Measurements from ENCODE around the gene ZBTB16.

The ZBTB16 gene

GRCh38 chr11:114110123-114110522 is 50.6 kb downstream of the ZBTB16 start:
- TF ChIP-seq, protein P1, sequence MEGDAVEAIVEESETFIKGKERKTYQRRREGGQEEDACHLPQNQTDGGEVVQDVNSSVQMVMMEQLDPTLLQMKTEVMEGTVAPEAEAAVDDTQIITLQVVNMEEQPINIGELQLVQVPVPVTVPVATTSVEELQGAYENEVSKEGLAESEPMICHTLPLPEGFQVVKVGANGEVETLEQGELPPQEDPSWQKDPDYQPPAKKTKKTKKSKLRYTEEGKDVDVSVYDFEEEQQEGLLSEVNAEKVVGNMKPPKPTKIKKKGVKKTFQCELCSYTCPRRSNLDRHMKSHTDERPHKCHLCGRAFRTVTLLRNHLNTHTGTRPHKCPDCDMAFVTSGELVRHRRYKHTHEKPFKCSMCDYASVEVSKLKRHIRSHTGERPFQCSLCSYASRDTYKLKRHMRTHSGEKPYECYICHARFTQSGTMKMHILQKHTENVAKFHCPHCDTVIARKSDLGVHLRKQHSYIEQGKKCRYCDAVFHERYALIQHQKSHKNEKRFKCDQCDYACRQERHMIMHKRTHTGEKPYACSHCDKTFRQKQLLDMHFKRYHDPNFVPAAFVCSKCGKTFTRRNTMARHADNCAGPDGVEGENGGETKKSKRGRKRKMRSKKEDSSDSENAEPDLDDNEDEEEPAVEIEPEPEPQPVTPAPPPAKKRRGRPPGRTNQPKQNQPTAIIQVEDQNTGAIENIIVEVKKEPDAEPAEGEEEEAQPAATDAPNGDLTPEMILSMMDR (IDR thresholded peaks at IDR 0.05; ENCODE audit: extremely low read depth, insufficient read depth, missing control alignments): no peak
- in situ Hi-C loops (cut with MboI; ENCODE audit: low pct_unique_long_range_greater_than_20kb, low sequenced_read_pairs, unreplicated experiment): no loop called here
- DNase-seq (ENCODE audit: low spot score): no peak

DNA sequence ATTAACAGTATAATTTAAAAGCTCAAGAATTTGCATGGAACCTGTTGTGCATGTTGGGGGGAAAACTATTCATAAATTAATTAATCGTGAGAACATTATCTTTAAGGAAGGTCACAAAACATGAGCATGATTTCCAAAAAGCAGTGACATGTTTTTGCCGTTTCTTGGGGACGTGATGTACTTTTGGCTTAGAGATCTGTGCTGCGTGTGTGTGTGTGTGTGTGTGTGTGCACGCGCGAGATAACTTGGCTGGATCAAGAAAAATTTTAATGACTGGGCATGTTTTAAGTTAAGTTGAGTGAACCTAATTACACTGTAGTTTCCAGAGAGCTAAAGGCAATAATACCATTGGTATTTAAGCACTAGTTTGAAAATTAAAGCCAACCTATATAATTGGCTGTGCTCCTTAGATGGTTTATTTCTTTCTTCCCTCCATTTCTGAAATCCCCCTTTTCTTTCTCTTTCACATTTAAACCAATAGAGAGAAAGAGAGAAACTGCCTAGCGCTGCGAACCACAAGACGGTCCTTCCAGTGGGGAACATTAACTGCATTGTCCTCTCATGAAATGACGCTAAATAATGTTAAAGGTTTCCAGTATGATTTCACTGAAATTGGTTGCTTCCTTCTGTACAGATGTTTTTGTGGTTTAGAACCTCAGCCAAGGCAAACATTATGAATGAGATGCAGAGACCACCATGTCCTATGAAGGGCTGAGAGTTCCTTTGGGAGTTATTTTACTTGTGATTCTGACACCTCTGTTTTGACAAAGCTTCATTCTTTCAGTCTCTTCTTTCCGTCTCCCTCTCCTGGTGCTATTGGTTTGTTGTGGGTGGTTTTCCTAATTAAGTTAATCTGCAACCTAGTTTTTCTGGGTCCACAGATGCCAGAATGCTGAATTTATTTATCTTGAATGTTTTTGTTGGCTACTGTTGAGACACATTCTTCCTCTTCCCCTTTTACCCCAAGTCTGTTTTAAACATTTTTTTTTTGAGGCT is 51.7 kb downstream of the ZBTB16 start:
- TF ChIP-seq, protein P1 (IDR thresholded peaks at IDR 0.05; ENCODE audit: extremely low read depth, insufficient read depth, missing control alignments): no peak
- in situ Hi-C loops (cut with MboI; ENCODE audit: low pct_unique_long_range_greater_than_20kb, low sequenced_read_pairs, unreplicated experiment): no loop called here
- no peak for DNase-seq (ENCODE audit: low spot score)

- no peak for DNase-seq (ENCODE audit: low spot score)
- TF ChIP-seq, protein P1 (IDR thresholded peaks at IDR 0.05; ENCODE audit: extremely low read depth, insufficient read depth, missing control alignments): no peak
- in situ Hi-C loops (cut with MboI; ENCODE audit: low pct_unique_long_range_greater_than_20kb, low sequenced_read_pairs, unreplicated experiment): no loop called here
These were observed 56.0 kb downstream of the ZBTB16 start for GRCh38 chr11:114115451-114115928.

GRCh38 chr11:114116357-114116756 is 56.8 kb downstream of the ZBTB16 start:
- no peak for DNase-seq (ENCODE audit: low spot score)
- TF ChIP-seq, protein P1 (IDR thresholded peaks at IDR 0.05; ENCODE audit: extremely low read depth, insufficient read depth, missing control alignments): no peak
- in situ Hi-C loops (cut with MboI; ENCODE audit: low pct_unique_long_range_greater_than_20kb, low sequenced_read_pairs, unreplicated experiment): no loop called here

DNA sequence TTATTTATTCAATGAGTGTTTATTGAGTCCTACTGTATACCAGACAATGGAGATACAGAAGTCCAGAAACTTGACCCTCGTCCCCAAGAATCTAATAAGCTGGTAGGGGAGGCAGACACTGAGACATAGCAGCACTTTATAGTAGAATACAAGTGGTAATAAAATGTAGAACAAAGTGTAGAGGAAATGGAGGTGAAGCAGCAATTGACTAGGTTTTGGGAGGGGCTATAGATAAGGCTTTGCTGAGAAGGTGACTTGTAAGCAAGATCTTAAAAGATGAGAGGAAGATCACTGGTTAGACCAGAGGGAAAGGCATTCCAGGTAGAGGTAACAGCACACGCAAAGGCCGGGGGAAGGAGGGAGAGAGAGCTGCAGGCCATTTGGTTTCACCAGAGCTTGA is 57.3 kb downstream of the ZBTB16 start:
- DNase-seq (ENCODE audit: low spot score): no peak
- TF ChIP-seq, protein P1 (IDR thresholded peaks at IDR 0.05; ENCODE audit: extremely low read depth, insufficient read depth, missing control alignments): no peak
- in situ Hi-C loops (cut with MboI; ENCODE audit: low pct_unique_long_range_greater_than_20kb, low sequenced_read_pairs, unreplicated experiment): no loop called here

DNA sequence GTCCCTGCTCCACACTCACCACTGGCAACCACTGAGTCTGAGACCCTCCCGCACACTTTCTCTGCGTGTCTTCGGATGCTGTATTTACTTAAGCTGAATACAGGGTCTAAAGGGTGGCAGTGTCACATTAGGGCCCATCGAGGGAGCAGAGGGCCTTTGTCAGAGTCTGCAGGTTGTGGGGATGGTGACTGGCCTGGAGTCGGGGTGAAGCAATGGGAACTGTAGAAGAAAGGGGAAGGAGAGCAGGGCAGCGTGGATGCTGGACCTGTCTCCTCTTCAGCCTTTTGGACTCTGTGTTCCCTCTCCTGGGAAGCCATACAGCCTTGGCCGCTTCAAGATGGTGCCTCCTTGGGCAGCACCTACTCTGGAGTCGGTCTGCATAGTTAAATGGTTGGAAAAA is 61.1 kb downstream of the ZBTB16 start:
- in situ Hi-C loops (cut with MboI; ENCODE audit: low pct_unique_long_range_greater_than_20kb, low sequenced_read_pairs, unreplicated experiment): no loop called here
- DNase-seq (ENCODE audit: low spot score): no peak
- TF ChIP-seq, protein P1 (IDR thresholded peaks at IDR 0.05; ENCODE audit: extremely low read depth, insufficient read depth, missing control alignments): no peak
